ENCODE results near the gene FIGLA. TPM values are rescaled to one million over a fixed set of nuclear protein-coding genes. Genes with fewer than 3 reads are reported as not detected.

Gene FIGLA
- total and polyA plus RNA-seq, 11 donors: not detected

- intact Hi-C loops (cut with DNase I): no loop called here
- Histone ChIP-seq H3K36me3 (no peaks in the 10 kb centered on the region), H3K4me3 (no peak overlapping the region), H3K27me3 (peaks cover 0 to 44% (median 9%) of the 10 kb centered on the region in 9 donors), H3K4me1 (no peaks in the 10 kb centered on the region), H3K27ac (no peak overlapping the region), H3K9me3 (peaks cover 0 to 3% (median 0%) of the 10 kb centered on the region in 12 donors)
- no peak for DNase-seq
- TF ChIP-seq CTCF (IDR thresholded peaks at IDR 0.05): no peak
- TF ChIP-seq POLR2A (IDR thresholded peaks at IDR 0.05): no peak
- WGBS, 4 donors: 92 to 96% (median 95%) methylated on average over 3 of the region's 3 CpGs
- no peak for ATAC-seq
Observed at GRCh38 chr2:70776266-70776665, 14.2 kb downstream of the FIGLA start.

GRCh38 chr2:70775141-70775540 lies 15.3 kb downstream of the FIGLA start:
- H3K9me3 ChIP-seq: peaks cover 0 to 3% (median 0%) of the 10 kb centered on the region in 12 donors
- intact Hi-C loops (cut with DNase I): no loop called here
- WGBS, 4 donors: 44 to 58% (median 53%) methylated on average over 2 of the region's 2 CpGs
- H3K4me1 ChIP-seq: no peaks in the 10 kb centered on the region
- TF ChIP-seq CTCF (IDR thresholded peaks at IDR 0.05) (no peak), POLR2A (IDR thresholded peaks at IDR 0.05) (no peak)
- ATAC-seq (no peak), DNase-seq (no peak)
- H3K4me3 ChIP-seq: no peak overlapping the region
- H3K27ac ChIP-seq: no peak overlapping the region
- H3K27me3 ChIP-seq: peaks cover 0 to 42% (median 9%) of the 10 kb centered on the region in 9 donors
- H3K36me3 ChIP-seq: no peaks in the 10 kb centered on the region

DNA sequence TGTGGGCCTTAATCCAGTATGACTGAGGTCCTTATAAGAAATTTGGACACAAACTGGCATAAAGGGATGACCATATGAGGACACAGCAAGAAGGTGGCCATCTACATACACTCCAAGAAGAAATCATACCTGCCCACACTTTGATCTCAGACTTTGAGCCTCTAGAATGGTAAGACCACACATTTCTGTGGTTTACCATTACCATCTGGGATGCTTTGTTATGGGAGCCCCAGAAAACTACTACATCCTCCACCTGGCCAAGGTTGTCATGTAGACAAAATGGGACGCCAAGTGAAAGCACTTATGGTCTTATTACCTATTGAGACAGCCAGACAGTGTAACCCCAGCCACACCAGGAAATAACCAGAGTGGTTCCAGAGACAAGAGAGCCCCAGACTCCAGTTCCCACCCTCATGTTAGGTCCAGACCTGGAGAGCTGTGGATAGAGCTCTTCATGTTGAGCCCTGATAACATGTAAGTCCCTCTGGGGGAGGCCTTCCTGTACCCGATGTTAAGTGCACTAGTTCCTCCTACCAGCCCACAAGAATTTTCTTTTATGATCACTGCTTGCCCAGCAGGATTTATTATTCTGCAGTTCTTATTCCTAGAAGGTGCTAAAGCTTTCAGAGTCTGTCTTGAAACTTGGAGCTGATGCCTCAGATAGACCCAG lies 17.8 kb downstream of the FIGLA start:
- ATAC-seq (no peak), DNase-seq (no peak)
- H3K36me3 ChIP-seq: no peaks in the 10 kb centered on the region
- intact Hi-C loops (cut with DNase I): no loop called here
- H3K4me1 ChIP-seq: peaks cover 0 to 9% (median 3%) of the 10 kb centered on the region in 12 donors
- TF ChIP-seq CTCF (IDR thresholded peaks at IDR 0.05): no peak
- no peak for TF ChIP-seq POLR2A (IDR thresholded peaks at IDR 0.05)
- H3K4me3 ChIP-seq: no peak overlapping the region
- H3K27me3 ChIP-seq: peaks cover 0 to 53% (median 13%) of the 10 kb centered on the region in 9 donors
- WGBS, 4 donors: 79 to 88% (median 82%) methylated on average over 2 of the region's 2 CpGs
- peaks cover 0 to 3% (median 0%) of the 10 kb centered on the region in 12 donors for H3K9me3 ChIP-seq
- no peak overlapping the region for H3K27ac ChIP-seq

DNA sequence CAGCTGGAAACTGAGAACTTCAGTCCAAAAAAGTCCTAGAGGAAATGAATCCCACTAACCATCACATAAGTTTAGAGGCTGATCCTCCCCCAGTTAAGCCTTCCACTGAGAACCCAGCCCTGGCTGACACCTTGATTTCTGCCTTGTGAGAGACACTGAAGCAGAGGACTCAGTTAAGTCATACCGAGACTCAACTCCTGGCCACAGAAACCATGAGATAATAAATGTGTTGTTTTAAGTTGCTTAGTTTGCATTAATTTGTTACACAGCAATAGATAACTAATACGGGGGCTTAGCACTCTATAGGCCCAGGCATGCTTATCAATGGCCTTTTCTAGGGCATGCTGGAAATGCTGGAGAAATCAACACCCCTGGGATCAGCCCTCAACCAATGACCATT lies 19.0 kb downstream of the FIGLA start:
- peaks cover 0 to 3% (median 0%) of the 10 kb centered on the region in 12 donors for H3K9me3 ChIP-seq
- TF ChIP-seq POLR2A (IDR thresholded peaks at IDR 0.05) (no peak), CTCF (IDR thresholded peaks at IDR 0.05) (no peak)
- H3K4me3 ChIP-seq: no peak overlapping the region
- intact Hi-C loops (cut with DNase I): no loop called here
- 67 to 82% (median 79%) methylated on average over 2 of the region's 2 CpGs for WGBS, 4 donors
- no peaks in the 10 kb centered on the region for H3K36me3 ChIP-seq
- peaks cover 7 to 62% (median 21%) of the 10 kb centered on the region in 9 donors for H3K27me3 ChIP-seq
- H3K27ac ChIP-seq: no peak overlapping the region
- no peak for DNase-seq
- no peak for ATAC-seq
- peaks cover 6 to 20% (median 13%) of the 10 kb centered on the region in 12 donors for H3K4me1 ChIP-seq
